Adrenal gland (tissue), 12 donors: ENCODE data around the gene CD101. TPM values are rescaled to one million over a fixed set of nuclear protein-coding genes. Genes with fewer than 3 reads are reported as not detected.

Experiments used
- DNase-seq, 7 donors: peaks; one replicate each; pipeline ENCODE4 v3.0.0-alpha.2; 2019 to 2020
- H3K27ac ChIP-seq, 5 donors: fragments of 200-600 bp; sonication (generic) in 4 of 5; 1 replicate in 3 of 5; 2 replicates in 2 of 5; pipeline versions ENCODE4 v1.5.1 to v1.8.0; 2016 to 2020; ENCODE audit warnings: mild to moderate bottlenecking in 1 of 5
- H3K27me3 ChIP-seq: fragments of 200-600 bp; 2 replicates; pipeline ENCODE4 v1.8.0; 2021
- H3K36me3 ChIP-seq, 2 donors: fragments of 200-600 bp; replicated peaks in 1 of 2; 1 replicate in 1 of 2; 2 replicates in 1 of 2; pipeline versions ENCODE4 v1.5.1 to v1.8.0; 2018 to 2022
- H3K4me1 ChIP-seq, 2 donors: fragments of 200-600 bp; replicated peaks in 1 of 2; 1 replicate in 1 of 2; 2 replicates in 1 of 2; pipeline versions ENCODE4 v1.5.1 to v1.8.0; 2018 to 2021
- H3K4me3 ChIP-seq, 4 donors: fragments of 200-600 bp; sonication (generic) in 3 of 4; one replicate each; pipeline ENCODE4 v1.5.1; 2016 to 2018
- H3K9me3 ChIP-seq, 3 donors: fragments of 200-600 bp; sonication (generic) in 1 of 3; replicated peaks in 1 of 3; 1 replicate in 2 of 3; 2 replicates in 1 of 3; pipeline versions ENCODE4 v1.5.1 to v1.8.0; 2016 to 2021
- POLR2A ChIP-seq, 2 donors: fragments of 450-650 bp; IDR thresholded peaks; one replicate each; pipeline ENCODE4 v1.6.1; 2017; ENCODE audit warnings: antibody characterized with exemption in 2 of 2, mild to moderate bottlenecking in 2 of 2, moderate library complexity in 1 of 2
- WGBS, 4 donors: extraction: QIAGEN DNeasy Blood & Tissue Kit in 2 of 4; methylation state at CpG; one replicate each; pipeline versions ENCODE4 v1.1.5 to v1.1.7; 2013 to 2017; 5-methylcytosine and 5-hydroxymethylcytosine counted together
- intact Hi-C, 2 donors: fragments of 100-400 bp; cut with DNase I; formaldehyde crosslinking; loops; one replicate each; pipeline versions ENCODE4 v1.14.1 to v1.15.0; 2022 to 2023
- polyA plus RNA-seq, 3 donors: library from polyadenylated mRNA; stranded (reverse); fragments of 200-250 nt in 2 of 3; fragments of 350-450 nt in 1 of 3; fragmentation: Illumina TruSeq in 1 of 3; extraction: RNeasy Lipid Tissue Mini Kit (QIAGEN cat#74804) in 1 of 3; gene quantifications; one replicate each; pipeline ENCODE4 v1.2.3, GENCODE V29; 2013 to 2014
- total RNA-seq, 9 donors: library from RNA; depleted of rRNA in 4 of 9; stranded (reverse); fragments of >200 nt in 4 of 9; fragments of 120-200 nt in 1 of 9; fragmentation: NEBNext Ultra II Directional in 1 of 9; extraction: Animal tissue kit (Norgen Biotek cat#: 25700) in 1 of 9; gene quantifications; one replicate each; pipeline versions ENCODE4 v1.1.0 to v1.2.4, GENCODE V29; 2013 to 2023
- TF ChIP-seq, protein P1 (sequence below), 6 experiments: fragments of 450-650 bp in 4 of 6; fragments of 200-600 bp in 2 of 6; sonication (generic) in 1 of 6; IDR thresholded peaks; 1 replicate in 5 of 6; 2 replicates in 1 of 6; pipeline versions ENCODE4 v1.5.1 to v1.8.0; 2016 to 2021; ENCODE audit warnings: antibody characterized with exemption in 6 of 6, mild to moderate bottlenecking in 2 of 6, moderate library complexity in 1 of 6
- donor health status: healthy with polysubstance abuse.
- donor health status: Bipolar disorder and iron deficiency.
- donor health status: DM: yes; HTN: yes; CAD: no.
- donor health status: DM: no; HTN: no; CAD: no.
- donor health status: DM: no; HTN: no; CAD: no.
- donor health status: DM: yes; HTN: yes; CAD: no.

The CD101 gene
- total and polyA plus RNA-seq, 12 donors = 0.47 to 7.5 (median 1.8) TPM

GRCh38 chr1:117059678-117060440, 58.3 kb downstream of the CD101 start, which contains the start of gene TTF2:
Gene TTF2, plus strand, starts transcription at chr1:117060326. Its CDS starts 21 bp downstream, at chr1:117060347.
- peak in 1 of 2 donors; percentile 61 for TF ChIP-seq POLR2A (IDR thresholded peaks at IDR 0.05)
- TF ChIP-seq, protein P1, sequence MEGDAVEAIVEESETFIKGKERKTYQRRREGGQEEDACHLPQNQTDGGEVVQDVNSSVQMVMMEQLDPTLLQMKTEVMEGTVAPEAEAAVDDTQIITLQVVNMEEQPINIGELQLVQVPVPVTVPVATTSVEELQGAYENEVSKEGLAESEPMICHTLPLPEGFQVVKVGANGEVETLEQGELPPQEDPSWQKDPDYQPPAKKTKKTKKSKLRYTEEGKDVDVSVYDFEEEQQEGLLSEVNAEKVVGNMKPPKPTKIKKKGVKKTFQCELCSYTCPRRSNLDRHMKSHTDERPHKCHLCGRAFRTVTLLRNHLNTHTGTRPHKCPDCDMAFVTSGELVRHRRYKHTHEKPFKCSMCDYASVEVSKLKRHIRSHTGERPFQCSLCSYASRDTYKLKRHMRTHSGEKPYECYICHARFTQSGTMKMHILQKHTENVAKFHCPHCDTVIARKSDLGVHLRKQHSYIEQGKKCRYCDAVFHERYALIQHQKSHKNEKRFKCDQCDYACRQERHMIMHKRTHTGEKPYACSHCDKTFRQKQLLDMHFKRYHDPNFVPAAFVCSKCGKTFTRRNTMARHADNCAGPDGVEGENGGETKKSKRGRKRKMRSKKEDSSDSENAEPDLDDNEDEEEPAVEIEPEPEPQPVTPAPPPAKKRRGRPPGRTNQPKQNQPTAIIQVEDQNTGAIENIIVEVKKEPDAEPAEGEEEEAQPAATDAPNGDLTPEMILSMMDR (IDR thresholded peaks at IDR 0.05) = peak; percentile 14 to 53 (median 32)
- DNase-seq = peak; percentile 93 to 98 (median 97)
- 0% methylated on average over 22 to 48 of the region's 48 CpGs for WGBS, 4 donors
- Histone ChIP-seq H3K27ac (peak within 1 kb of the TSS in 4 of 5 donors; percentile 52 to 81 (median 70)), H3K27me3 (no peaks in the 10 kb centered on the region), H3K4me1 (peaks cover 0 to 14% of the 10 kb centered on the region in 2 donors), H3K4me3 (peak within 1 kb of the TSS; percentile 19 to 99 (median 72)), H3K9me3 (no peaks in the 10 kb centered on the region), H3K36me3 (peaks cover 0 to 7% of the 10 kb centered on the region in 2 donors)
- intact Hi-C loops = loop anchor here (5.0 to 10.0 kb wide), 5 partner anchors 145 to 325 kb away; no protein-coding TSS in a partner anchor

DNA sequence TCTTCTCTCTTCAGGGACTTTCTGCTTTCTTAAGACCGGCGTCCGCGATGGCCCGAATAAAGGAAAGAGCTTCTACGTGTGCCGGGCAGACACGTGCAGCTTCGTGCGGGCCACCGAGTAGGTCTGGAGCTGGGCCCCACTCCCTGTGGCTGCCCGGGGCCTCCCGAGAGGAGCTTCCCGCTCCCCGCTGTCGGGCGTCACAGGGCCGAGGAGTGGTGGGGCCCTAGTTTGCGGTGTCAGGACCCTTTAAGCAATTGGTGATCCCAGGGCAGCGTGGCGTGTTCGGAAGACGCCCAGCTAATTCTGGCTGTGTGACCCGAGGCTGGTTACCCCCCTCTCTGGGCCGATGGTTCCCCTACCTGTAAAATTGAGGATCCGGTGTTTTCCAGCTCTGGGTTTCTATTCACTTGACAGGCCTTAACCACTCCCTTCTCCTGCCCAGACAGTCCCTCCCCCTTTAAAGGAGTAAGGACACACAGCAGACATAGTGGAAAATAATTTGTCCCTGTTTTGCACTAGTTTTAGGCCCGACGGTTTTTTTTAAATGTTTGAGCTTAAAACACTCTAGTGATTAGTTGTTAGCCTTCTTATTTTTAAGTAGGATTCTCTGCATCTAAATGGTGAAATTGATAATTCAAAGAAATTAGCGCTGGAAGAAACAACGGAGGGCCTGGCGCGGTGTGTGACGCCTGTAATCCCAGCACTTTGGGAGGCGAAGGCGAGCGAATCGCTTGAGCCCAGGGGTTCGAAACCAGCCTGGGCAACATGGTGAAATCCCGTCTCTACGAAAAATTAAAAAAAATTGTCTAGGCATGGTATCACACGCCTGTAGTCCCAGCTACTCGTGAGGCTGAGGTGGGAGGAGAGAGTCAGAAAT, 59.1 kb downstream of the CD101 start:
- 22 to 38% (median 25%) methylated on average over 24 to 42 of the region's 42 CpGs for WGBS, 4 donors
- Histone ChIP-seq H3K27ac (peak overlapping the region in 4 of 5 donors; percentile 52 to 81 (median 70)), H3K4me3 (peak overlapping the region; percentile 19 to 99 (median 72)), H3K9me3 (no peaks in the 10 kb centered on the region), H3K36me3 (peaks cover 0 to 7% of the 10 kb centered on the region in 2 donors), H3K4me1 (peaks cover 0 to 14% of the 10 kb centered on the region in 2 donors), H3K27me3 (no peaks in the 10 kb centered on the region)
- peak in 6 of 7 donors; percentile 33 to 59 (median 51) for DNase-seq
- TF ChIP-seq POLR2A (IDR thresholded peaks at IDR 0.05) = no peak
- TF ChIP-seq, protein P1 (IDR thresholded peaks at IDR 0.05) = no peak
- intact Hi-C loops = loop anchor here in 1 of 2 donors (10.0 kb wide), 1 partner anchor 224 kb away; no protein-coding TSS in a partner anchor

DNA sequence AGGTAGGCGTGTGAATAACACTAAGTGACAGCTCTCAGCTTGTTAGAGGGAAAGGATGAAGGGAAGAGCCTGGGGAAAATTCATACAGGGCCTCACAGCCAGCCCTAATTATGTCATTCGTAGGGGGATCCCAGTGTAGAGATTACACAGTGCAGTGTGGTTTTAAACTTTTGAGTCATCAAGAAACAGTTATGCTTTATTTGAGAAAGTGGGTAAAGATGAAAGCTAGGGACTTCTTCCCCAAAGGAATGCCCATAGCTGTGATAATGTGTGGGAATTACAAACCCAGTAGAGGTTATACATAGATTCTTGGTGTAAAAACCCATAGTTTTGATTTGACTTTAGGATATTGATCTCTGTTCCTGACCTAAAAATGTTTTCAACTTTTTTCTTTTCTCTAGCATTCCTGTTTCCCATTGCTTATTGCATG, 60.4 kb downstream of the CD101 start:
- Histone ChIP-seq H3K27ac (no peak overlapping the region), H3K27me3 (no peaks in the 10 kb centered on the region), H3K4me3 (no peak overlapping the region), H3K9me3 (no peaks in the 10 kb centered on the region), H3K4me1 (peaks cover 0 to 14% of the 10 kb centered on the region in 2 donors), H3K36me3 (peaks cover 0 to 7% of the 10 kb centered on the region in 2 donors)
- 65 to 91% (median 88%) methylated on average over 2 of the region's 2 CpGs for WGBS, 4 donors
- no peak for DNase-seq
- TF ChIP-seq POLR2A (IDR thresholded peaks at IDR 0.05) = no peak
- TF ChIP-seq, protein P1 (IDR thresholded peaks at IDR 0.05) = no peak
- intact Hi-C loops = loop anchor here in 1 of 2 donors (10.0 kb wide), 1 partner anchor 223 kb away; no protein-coding TSS in a partner anchor
